ENCODE data around the gene SOX1.

DNA sequence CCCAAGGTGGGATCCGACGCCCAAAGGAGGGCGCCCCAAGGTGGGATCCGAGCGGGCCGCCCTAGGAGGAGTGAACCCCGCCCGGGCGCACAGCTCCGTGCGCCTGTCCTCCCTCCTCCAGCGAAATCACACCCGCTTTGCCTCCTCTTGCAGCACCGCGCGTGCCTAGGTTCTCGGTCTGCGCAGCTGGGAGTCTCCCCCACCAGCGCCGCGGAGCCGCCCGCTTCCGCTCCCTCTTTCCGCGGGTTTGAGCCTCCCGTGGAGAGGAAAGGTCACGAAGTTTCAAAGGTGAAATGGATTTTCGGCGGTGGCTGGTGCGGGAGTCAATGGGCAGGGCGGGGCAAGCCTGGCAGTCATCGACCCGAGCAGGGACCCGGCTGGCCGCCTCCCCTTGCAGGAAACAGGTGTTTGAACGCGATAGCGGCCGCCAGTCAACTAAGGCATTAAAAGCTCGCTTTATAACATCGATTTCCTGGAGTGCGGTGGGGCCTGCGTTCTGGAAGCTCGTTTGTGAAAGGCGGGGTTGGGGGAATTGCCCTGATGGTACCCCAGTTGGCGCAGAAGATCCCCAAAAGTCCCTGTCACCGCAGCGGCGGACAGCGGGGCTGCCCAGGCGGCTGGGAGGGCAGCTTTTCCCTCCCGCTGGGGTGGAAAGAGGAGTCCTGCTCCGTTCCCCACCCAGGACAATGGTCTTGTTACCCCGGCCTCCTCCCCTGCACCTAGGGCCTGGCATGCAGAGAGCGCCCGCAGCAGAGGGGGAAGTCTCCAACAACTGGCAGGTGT, 9.0 kb upstream of the SOX1 start:
- TF ChIP-seq, protein P1, sequence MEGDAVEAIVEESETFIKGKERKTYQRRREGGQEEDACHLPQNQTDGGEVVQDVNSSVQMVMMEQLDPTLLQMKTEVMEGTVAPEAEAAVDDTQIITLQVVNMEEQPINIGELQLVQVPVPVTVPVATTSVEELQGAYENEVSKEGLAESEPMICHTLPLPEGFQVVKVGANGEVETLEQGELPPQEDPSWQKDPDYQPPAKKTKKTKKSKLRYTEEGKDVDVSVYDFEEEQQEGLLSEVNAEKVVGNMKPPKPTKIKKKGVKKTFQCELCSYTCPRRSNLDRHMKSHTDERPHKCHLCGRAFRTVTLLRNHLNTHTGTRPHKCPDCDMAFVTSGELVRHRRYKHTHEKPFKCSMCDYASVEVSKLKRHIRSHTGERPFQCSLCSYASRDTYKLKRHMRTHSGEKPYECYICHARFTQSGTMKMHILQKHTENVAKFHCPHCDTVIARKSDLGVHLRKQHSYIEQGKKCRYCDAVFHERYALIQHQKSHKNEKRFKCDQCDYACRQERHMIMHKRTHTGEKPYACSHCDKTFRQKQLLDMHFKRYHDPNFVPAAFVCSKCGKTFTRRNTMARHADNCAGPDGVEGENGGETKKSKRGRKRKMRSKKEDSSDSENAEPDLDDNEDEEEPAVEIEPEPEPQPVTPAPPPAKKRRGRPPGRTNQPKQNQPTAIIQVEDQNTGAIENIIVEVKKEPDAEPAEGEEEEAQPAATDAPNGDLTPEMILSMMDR (IDR thresholded peaks at IDR 0.05; ENCODE audit: low read depth, low read length, missing input control) = no peak
- TF ChIP-seq YY1 (IDR thresholded peaks at IDR 0.05) (no peak), MAX (IDR thresholded peaks at IDR 0.05) (no peak), RAD21 (IDR thresholded peaks at IDR 0.05) (no peak), GABPA (IDR thresholded peaks at IDR 0.05 in 1 of 2, conservative IDR thresholded peaks at IDR 0.05 in 1 of 2) (no peak), SP1 (IDR thresholded peaks at IDR 0.05) (no peak), ATF3 (IDR thresholded peaks at IDR 0.05) (no peak), HNF4G (IDR thresholded peaks at IDR 0.05) (no peak), RXRA (IDR thresholded peaks at IDR 0.05) (no peak), JUND (IDR thresholded peaks at IDR 0.05) (no peak)
- TF ChIP-seq, protein P2, sequence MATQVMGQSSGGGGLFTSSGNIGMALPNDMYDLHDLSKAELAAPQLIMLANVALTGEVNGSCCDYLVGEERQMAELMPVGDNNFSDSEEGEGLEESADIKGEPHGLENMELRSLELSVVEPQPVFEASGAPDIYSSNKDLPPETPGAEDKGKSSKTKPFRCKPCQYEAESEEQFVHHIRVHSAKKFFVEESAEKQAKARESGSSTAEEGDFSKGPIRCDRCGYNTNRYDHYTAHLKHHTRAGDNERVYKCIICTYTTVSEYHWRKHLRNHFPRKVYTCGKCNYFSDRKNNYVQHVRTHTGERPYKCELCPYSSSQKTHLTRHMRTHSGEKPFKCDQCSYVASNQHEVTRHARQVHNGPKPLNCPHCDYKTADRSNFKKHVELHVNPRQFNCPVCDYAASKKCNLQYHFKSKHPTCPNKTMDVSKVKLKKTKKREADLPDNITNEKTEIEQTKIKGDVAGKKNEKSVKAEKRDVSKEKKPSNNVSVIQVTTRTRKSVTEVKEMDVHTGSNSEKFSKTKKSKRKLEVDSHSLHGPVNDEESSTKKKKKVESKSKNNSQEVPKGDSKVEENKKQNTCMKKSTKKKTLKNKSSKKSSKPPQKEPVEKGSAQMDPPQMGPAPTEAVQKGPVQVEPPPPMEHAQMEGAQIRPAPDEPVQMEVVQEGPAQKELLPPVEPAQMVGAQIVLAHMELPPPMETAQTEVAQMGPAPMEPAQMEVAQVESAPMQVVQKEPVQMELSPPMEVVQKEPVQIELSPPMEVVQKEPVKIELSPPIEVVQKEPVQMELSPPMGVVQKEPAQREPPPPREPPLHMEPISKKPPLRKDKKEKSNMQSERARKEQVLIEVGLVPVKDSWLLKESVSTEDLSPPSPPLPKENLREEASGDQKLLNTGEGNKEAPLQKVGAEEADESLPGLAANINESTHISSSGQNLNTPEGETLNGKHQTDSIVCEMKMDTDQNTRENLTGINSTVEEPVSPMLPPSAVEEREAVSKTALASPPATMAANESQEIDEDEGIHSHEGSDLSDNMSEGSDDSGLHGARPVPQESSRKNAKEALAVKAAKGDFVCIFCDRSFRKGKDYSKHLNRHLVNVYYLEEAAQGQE (IDR thresholded peaks at IDR 0.05) = no peak
